Heart left ventricle (tissue), 13 donors: ENCODE data around the gene RHD.

Experiments
- CTCF ChIP-seq, 12 donors: fragments of 200-600 bp; sonication (generic) in 4 of 12; IDR thresholded peaks; one replicate each; pipeline versions ENCODE4 v1.5.0 to v1.8.0; 2018 to 2022; ENCODE audit warnings: antibody characterized with exemption in 12 of 12, mild to moderate bottlenecking in 5 of 12
- POLR2A ChIP-seq, 2 donors: fragments of 450-650 bp; IDR thresholded peaks; one replicate each; pipeline ENCODE4 v1.6.1; 2017; ENCODE audit warnings: antibody characterized with exemption in 2 of 2, mild to moderate bottlenecking in 2 of 2, moderate library complexity in 2 of 2
- donor health status: ischemic (EF 13 %, LVEDD 7.1; RV severe dilation, severe dysfunction).
- donor health status: DM: no; HTN: yes; CAD: no.
- donor health status: DM: no; HTN: no; CAD: no.
- donor health status: ischemic (EF 25% LVEDD 6.9; RV normal size, moderate dysfunction).
- donor health status: ischemic (EF 25% LVEDD 5.7; RV mildly dilated, moderate dysfunction).
- donor health status: ischemic (EF 35%, LVEDD 5.7; RV mildly dilated, moderate dysfunction).
- donor health status: nonischemic (EF 11% LVEDD 7.7; RV severe dilation, severe dysfunction).
- donor health status: DM: yes; HTN: yes; CAD: no.
- donor health status: PGD.
- donor health status: ischemic (EF 29% LVEDD 5.4; RV normal size, mild dysfunction).
- donor health status: nonischemic (EF 23%, LVEDD 6.1; RV moderate dilation, normal function).

- TF ChIP-seq CTCF (IDR thresholded peaks at IDR 0.05) (no peak), POLR2A (IDR thresholded peaks at IDR 0.05) (no peak)
Observed at GRCh38 chr1:25245809-25246599, 26.3 kb upstream of the RHD start.
